ENCODE measurements around the gene RAPGEF1.
A peak's percentile ranks its signal among the peaks of the same experiment; 100 is the strongest.

Gene RAPGEF1

GRCh38 chr9:131704988-131705387 lies 34.9 kb downstream of the RAPGEF1 start:
- no peak for DNase-seq

GRCh38 chr9:131704141-131704983 lies 35.5 kb downstream of the RAPGEF1 start:
- DNase-seq = no peak

DNA sequence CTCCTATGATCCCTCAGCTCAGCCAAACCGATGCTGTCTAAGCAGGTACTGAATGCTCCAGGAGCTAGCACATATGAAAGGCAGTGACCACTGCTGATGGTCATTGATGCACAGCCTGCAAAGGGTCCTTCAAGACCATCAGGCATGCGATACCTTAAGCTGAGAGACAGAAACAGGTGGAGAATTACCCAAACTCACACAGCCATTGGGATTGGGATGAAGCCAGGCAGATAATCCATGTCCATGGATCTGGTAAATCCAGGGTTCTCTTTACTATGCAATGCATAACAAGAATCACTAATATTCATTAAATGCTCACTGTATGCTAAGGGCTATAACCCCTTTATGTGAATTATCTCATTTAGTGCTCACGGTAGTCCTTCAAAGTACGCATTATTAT lies 36.2 kb downstream of the RAPGEF1 start:
- DNase-seq = no peak

DNA sequence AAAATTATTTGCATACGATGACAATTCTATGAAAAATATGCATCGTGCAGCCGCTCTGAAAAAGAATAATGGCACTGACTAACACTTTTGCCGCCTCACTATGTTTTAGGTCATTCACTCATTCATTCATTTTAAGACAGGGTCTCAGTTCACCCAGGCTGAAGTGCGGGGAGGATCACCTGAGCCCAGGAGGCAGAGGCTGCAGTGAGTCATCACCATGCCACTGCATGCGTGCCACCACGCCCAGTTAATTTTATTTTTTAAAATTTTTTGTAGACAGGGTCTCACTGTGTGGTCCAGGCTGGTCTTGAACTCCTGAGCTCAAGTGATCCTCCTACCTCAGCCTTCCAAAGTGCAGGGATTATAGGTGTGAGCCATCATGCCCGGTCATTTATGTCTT lies 37.0 kb downstream of the RAPGEF1 start:
- no peak for DNase-seq

DNA sequence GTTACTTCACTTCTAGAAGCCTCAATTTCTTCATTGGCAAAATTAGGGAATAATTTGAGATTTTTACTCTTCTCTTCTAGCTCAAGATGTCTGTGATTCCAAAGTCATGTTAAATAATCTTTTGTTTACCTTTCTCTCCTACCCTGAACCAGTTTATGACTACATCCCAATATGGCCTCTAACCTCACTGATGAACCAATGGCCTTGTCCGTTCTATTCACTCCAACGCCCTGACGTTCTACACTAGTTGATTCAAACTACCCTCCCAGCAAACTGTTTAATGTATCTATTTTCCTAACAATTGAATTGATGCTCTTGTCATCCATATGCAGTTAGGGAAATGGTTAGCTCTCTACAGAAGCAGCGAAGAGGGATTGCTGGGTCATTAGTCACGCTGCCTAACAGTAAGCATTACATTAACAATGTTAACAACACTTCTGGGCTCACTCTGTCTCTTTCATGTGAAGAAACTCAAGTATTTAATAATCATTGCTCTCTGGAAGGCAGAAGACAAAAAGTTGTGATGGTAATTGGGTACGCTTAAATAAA lies 38.0 kb downstream of the RAPGEF1 start:
- DNase-seq = no peak

- no peak for DNase-seq
These were observed 38.5 kb downstream of the RAPGEF1 start for GRCh38 chr9:131701436-131701781.

DNA sequence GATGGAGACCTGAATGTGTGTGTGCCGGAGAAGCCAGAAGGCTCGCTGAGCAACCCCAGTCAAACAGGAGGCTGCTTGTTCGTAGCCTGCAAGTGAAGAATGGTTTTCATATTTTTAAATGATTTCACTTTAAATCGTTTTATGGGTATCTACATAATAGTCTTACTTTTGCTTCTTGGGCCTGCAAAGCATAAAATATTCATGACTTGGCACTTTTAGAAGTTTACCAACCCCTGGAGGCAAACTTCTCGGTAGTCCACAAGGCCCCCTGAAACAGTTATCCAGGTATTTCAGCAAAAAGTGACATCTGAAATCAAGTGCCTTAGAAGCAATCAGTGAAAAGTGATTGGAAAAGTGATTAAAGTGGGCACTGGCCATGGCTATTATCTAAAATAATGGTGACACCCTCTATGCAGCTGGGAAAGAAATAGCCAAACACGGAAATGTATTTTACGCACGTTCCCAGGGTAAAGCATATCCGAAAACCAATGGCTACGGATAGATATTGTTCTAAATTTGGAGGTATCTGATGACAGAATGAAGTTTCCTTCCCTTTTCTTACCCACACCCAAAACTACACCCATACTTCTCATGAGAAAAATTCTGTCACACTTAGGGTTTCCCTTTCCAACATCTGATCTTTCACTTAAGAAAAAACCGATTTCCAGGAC lies 39.0 kb downstream of the RAPGEF1 start:
- no peak for DNase-seq

GRCh38 chr9:131700076-131700475 lies 39.8 kb downstream of the RAPGEF1 start:
- no peak for DNase-seq

GRCh38 chr9:131698618-131698985 lies 41.3 kb downstream of the RAPGEF1 start:
- DNase-seq = no peak

DNA sequence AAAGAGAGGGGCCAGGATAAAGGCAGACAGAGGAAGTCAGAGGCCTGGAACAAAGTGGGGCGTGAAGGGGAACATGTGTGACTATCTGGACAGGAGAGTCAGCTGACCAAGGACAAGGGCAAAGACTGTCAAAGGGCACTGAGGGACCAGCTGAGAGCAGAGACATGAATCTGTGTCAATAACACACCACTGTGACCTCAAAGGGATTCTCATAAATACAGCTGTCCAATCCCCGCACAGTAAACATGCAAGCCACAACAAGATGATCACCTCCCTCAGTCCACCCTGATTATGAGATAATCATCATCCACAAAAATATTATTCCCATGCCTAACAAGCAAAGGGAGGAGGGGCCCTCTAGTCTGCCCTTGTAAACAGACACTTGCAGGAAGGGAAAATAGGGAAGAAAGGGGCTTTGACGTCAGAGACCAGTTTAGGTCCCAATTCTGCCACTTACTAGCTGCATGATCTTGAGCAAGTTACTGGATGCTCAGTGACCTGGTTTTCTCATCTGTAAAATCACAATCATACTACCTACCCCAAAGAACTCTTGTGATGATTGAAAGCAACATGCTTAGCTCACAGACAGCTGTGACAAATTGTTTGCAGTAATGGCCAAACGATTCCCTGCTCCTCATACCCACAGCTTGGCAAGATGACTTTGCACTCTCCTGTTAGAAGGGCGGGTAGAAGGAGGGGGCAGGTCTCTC lies 41.8 kb downstream of the RAPGEF1 start:
- no peak for DNase-seq

- DNase-seq = no peak
These were observed 42.8 kb downstream of the RAPGEF1 start for GRCh38 chr9:131697097-131697496.

DNA sequence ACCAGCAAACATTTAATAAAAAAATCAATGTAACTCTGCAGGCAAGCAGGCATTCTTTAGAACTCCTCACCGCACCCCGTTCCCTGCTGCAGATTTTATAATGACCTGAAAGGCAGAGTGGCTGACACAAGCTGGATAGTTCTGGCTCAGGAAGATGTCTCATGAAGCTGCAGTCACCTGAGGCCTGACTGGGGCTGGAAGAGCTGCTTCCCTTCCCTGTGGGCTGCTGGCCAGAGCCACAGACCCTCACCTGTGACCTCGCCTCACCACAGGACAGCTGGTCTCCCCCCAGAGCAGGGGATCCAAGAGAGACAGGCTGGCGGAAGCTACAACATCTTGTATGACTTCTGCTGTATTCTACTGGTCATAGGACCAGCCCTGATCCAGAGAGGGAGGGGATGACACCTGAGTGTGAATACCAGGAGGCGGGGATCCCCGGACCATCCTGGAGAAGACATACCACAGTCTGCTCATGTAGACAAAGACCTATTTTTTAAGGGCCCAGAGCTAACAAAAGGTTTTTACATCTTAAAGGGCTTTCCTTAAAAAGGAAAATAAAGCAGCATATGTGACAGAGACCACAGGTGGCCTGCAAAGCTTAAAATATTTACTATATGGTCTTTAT lies 43.9 kb downstream of the RAPGEF1 start:
- no peak for DNase-seq

GRCh38 chr9:131695366-131695765 lies 44.5 kb downstream of the RAPGEF1 start:
- no peak for DNase-seq

DNA sequence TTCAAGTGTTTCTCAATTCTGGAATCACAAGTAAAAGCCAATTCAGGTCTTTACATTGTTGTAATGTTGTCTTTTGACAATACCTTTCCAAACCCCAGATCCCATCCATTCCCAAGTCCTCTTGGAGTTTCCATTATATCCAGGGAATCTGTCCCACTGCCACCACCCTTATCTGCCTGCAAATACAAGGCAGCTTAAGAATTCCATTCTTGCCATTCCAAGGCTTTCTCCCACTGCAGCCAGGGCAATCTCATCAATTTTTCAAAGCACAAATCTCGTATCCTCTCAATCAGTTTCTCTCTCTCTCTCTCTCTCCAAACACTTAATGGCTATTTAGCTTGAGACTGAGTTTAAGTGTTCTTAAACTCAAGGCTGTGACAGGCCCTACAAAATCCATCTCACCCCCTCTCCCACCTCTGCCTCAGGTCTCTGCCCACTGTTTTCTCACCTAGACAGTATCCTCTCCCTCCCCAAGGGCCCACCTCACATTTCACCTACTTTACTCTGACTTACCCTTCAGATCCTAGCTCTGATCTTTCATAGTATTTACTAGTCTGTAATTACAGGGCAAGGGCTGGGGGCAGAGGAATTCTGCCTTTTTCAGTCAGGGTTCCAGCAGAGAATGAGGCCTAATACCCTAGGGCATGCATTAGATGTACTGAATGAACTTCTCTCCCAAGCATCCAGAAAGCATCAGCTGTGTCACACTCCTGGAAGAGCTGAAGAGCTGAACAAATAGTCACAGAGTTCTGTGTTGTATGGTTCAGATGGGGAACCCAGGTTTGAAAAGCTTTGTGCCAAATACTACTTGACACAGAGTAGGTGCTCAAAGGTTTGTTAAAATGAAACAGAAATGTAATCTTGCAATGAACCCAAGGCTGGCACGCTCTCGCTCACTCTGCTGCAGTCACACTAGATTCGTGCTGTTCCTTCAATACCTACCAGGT lies 46.0 kb downstream of the RAPGEF1 start:
- DNase-seq = no peak

- no peak for DNase-seq
These were observed 47.0 kb downstream of the RAPGEF1 start for GRCh38 chr9:131692612-131693562.

GRCh38 chr9:131691969-131692611 lies 47.8 kb downstream of the RAPGEF1 start:
- DNase-seq = no peak

GRCh38 chr9:131690941-131691573 lies 48.8 kb downstream of the RAPGEF1 start:
- peak; percentile 53 for DNase-seq

DNA sequence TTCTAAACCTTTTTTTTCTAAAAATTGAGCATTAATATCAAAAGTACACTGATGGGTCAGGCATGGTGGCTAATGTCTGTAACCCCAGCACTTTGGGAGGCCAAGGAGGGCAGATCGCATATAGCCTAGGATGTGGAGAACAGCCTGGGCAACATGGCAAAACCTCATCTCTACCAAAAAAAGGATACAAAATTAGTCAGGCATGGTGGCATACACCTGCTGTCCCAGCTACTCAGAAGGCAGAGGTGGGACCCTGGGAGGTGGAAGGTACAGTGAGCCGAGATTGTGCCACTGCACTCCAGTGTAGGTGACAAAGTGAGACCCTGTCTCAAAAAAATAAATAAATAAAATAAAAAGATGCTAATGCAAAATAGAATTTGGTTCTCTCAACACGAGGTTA lies 49.4 kb downstream of the RAPGEF1 start:
- no peak for DNase-seq

- no peak for DNase-seq
These were observed 51.5 kb downstream of the RAPGEF1 start for GRCh38 chr9:131688377-131688776.

Measured in activated CD4-positive, alpha-beta T cell treated with anti-CD3 and anti-CD28 coated beads, Interleukin-2, amount 50 U/mL, for 16 hours (primary cell).